NOMO-1 treated with DMSO at 0.1 percent for 48 hours (cell line): Measurements from ENCODE around the gene GLI3.
A peak's percentile ranks its signal among the peaks of the same experiment; 100 is the strongest.

ENCODE experiments used
- DNase-seq: peaks from one replicate; lab custom pipeline; 2025; ENCODE audit not compliant: unreplicated experiment; lab: John Stamatoyannopoulos, UW

Gene GLI3

GRCh38 chr7:42107484-42108240 lies 129.3 kb downstream of the GLI3 start:
- no peak for DNase-seq

DNA sequence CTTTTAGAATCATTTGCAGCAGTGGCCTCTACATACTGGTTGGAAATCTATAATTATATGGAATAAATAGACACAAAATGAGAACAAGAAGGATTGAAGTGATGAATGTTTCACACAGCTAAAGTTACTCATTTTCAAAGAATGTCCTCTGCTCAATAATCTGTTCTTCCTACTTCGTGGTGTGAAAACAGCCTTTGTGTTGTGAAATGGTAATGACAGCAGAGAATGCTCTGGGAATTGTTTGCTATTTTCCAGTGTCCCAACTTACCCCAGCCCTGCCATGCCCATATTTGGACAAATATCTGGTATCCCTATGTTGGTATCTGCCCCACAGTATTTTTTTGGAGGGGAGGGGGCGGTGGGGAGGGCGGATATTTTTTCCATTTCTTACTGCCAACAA lies 130.4 kb downstream of the GLI3 start:
- DNase-seq = no peak

DNA sequence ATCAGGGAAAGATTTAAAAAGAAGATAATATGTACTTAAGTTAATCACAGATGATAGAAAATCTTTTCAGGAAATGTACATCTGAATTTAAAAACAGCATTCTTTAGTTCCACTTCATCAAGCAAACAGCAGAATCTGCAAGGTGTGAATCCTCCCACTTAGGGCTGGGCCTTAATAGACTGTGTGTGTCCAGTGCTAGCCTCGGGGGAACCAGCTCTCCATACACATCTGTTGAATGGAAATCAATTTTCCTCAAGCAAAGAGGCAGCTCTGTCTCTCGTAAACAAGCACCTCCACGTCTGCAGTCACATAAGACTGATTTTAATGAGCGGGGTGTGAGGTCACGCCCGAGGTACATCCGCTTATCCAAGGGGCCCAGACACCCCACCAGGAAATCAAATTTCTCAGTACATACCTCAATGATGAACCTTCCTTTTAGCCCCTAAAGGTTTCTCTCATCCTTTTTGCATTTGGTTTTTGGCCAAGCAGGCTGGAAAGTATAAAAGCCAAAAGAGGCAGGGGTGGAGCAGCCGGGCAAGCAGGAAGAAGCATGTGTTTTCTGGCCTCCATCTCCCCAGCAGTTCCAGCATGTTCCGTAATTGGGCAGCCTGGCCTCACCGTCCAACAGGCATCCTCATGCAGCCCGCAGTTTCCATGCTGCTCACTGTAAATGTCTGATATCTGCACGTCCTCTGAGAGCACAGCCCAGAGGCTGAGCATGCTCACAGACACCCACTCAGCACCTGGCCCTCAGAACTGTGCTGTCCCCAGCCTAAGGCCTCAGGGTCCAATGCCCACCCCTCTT lies 131.3 kb downstream of the GLI3 start:
- DNase-seq = no peak

GRCh38 chr7:42104694-42105093 lies 132.3 kb downstream of the GLI3 start:
- no peak for DNase-seq

- no peak for DNase-seq
These were observed 132.8 kb downstream of the GLI3 start for GRCh38 chr7:42104231-42104630.

DNA sequence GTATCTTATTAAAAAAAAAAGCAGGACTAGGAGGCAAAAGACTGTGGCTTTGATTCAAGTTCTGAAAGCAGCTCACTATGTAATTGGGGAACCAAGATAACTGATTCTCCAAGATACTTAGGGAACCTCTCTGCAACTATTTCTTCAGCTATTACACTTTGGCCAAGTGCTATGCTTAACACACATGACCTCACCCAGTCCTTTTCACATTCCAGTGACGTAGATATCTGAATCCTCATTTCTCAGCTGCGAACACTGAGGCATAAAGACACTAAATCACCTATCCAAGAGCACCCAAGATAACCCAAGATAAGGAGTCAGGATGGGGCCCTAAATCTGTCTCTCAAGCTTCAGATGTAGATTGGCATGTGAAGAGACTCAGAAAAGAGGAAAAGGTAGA lies 133.6 kb downstream of the GLI3 start:
- DNase-seq = no peak

GRCh38 chr7:42103020-42103419 lies 134.0 kb downstream of the GLI3 start:
- no peak for DNase-seq

GRCh38 chr7:42102301-42102700 lies 134.7 kb downstream of the GLI3 start:
- DNase-seq = no peak

DNA sequence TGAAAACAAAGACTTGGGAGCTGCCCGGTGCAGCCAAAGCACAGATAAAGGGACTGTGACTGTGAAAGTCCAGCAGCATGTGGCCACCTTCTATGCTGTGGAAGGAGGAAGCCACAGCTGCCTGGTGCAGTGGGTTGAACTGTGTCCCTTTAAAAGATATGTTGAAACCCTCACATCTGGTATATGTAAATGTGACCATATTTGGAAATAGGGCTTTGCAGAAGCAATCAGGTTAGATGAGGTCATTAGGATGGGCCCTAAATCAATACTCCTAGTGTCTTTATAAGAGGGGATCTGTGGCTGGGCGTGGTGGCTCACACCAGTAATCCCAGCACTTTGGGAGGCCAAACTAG lies 136.9 kb downstream of the GLI3 start:
- DNase-seq = peak; percentile 47

DNA sequence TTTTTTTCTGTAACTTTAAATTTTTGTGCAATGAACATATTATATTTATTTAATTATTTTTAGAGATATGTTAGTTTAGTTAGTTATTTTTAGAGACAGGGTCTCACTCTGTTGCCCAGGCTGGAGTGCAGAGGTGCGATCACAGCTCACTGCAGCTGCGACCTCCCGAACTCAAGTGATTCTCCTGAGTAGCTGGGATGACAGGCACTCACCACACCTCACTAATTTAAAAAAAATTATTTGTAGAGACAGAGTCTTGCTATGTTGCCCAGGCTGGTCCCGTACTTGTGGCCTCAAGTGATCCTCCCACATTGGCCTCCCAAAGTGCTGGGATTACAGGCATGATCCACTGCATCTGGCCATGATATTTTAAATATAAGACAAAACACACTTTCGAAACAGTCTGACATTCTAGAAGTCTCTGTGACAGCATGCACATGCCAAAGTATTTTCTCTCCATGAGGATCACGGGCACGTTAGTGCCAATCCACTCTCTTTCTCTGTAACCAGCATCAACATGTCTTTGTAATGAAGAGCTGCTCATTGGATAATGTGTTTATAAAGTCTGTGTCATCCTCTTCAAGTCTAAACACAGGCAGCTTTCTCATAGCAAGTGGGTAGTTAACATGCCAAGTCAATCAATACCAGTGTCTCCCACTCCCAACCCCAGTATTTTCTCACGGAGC lies 137.4 kb downstream of the GLI3 start:
- no peak for DNase-seq

GRCh38 chr7:42099066-42099465 lies 137.9 kb downstream of the GLI3 start:
- DNase-seq = no peak

- no peak for DNase-seq
These were observed 139.3 kb downstream of the GLI3 start for GRCh38 chr7:42097752-42098151.

DNA sequence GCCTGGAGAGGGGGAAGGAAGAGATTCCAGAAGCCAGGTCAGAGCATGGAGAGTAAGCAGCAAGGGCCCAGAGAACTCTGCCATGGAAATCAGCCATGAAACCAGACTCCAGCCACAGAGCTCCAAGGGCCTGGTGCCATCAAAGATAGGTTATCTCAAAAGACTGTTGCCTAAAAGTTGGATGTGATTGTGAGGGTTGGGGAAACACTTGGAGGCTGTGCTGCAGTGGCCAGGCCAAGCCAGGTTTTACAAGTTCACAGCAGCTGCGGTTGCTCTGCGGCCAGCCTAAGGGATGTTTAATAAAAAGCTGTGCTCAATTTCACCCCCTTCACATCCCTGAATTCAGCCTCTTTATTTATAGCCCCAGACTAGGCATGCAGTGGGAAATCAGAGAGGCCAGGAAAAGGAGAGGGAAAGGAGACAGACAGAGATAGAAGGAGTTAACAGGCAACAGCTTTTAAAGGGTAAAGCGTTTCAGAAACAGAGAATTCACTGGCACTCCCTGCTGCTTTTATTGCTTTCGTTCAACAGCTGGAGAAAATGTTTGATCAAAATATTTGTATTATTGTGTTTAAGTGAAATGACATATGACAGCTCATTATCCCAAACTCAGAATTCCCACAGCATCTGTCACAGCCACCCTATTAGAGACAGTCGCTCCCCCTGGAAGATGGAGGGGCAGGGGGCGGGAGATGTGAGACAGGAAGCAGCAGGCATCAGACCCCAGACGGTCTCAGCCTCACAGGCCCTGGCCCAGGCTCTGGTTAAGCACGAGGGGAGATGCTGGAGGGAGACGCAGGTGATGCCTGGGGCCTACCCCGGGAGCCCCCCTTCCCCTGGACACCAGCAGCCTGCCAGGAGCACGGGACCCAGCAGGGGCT lies 140.1 kb downstream of the GLI3 start:
- no peak for DNase-seq

DNA sequence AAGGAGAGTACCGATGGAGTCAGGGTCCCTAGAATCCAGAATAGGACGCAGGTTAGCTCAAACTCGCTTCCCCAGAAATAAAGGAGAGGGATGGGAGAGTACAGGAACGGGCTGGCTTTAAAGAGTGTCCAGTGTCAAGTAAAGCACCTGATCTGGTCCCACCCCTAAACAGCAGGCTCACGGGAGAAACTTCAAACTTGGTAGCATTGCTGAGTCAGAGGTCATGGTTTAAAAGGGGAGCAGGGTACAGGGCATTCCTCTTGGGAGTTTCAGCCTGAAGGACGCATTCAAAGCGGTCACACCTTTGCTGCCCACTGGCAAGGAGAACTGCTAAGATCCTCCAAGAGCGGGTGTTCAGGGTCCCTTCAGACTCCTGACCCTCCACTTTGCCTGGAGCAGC lies 140.7 kb downstream of the GLI3 start:
- DNase-seq = no peak

DNA sequence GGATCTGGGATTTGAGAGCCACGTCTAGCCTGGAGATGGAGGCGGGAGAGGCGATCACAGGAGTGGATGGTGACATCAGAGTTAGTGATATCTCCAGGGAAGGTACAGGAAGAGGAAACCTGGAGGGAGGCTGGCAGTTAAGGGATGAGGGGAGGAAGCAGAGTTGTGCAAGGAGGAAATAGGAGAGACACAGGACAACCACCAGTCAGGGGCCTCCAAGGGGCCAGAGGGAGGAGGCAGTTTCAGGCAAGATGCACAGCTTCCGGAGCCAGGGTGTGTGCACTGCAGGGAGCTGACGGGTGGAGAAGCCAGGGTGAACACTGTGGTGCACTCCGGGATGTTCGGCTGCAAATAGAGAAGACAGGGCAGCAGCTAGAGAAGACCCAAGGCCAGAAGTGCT lies 141.2 kb downstream of the GLI3 start:
- no peak for DNase-seq

- no peak for DNase-seq
These were observed 143.6 kb downstream of the GLI3 start for GRCh38 chr7:42093349-42093905.

GRCh38 chr7:42091461-42092291 lies 145.3 kb downstream of the GLI3 start:
- DNase-seq = no peak

DNA sequence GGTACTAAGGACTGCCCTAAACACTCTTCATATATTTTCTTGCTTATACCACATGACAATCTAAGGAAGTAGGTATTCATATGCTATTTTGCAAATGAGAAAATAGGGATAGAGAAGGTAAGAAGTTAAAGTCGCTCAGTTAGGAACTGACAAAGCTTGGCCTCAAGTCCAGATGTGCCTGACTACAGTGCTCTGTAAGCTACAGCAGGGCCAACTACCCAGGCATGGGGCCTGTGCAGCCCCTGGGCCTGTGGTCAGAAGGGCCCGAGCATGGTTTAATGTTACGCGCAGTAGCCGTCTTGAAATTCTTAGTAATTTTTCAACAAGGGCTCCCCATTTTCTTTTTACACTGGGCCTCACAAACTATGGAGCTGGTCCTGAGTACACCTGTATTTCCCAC lies 146.2 kb downstream of the GLI3 start:
- DNase-seq = no peak

DNA sequence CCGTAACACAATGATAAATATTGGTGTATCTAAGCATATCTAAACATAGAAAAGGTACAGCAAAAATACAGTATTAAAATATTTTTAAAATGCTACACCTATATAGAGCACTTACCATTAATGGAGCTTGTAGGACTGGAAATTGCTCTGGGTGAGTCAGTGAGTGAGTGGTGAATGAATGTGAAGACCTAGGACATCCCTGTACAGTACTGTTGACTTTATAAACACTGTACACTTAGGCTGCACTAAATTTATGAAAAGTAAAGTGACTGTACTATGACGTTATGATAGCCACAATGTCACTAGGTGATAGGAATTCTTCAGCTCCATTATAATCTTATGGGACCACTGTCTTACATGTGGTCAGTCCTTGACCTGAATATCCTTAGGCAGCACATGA lies 147.0 kb downstream of the GLI3 start:
- DNase-seq = no peak

- no peak for DNase-seq
These were observed 149.4 kb downstream of the GLI3 start for GRCh38 chr7:42087616-42088015.
